Measurements from ENCODE around the gene DCLK1.

Gene DCLK1

DNA sequence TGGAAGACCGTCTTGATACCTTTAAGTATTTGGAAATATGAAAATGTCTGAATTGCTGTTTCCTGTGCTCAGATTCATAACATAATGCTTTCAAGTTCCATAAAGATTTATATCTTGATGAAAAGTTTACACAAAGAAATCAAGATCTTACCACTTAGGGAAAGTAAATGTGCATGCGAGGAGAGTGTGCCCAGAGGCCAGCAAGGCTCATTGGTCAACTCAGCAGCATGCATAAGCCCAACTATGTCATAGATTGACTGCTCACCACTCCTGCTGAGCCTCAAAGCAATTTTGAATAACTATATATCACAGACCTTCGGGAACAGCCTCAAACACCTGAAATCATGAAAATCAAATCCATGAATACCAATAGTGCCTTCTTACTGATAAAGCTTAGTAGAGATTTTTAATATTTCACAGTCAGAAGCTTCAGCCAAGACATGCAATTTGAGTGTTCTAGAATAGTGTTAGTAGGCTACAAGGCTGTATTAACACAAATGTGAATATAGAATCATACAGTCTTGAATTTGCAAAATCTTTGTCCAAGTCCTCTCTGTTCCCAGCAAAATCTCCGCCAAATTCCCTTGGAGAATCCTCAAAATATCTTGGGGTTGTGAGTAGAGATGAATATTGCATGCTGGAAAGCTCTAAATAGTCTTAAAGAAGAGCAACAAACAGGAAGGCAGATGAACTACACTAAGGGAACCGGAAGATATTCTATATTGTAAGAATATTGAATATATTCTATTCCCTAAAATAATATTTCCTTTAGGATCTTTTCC, 124.1 kb downstream of the DCLK1 start:
- H3K9me3 Mint-ChIP-seq, result no peaks in the 10 kb centered on the region
- H3K27ac Mint-ChIP-seq, result no peak overlapping the region
- no peaks in the 10 kb centered on the region for H3K4me1 Mint-ChIP-seq (ENCODE audit: low read depth)
- no peaks in the 10 kb centered on the region for H3K27me3 Mint-ChIP-seq
- H3K36me3 Mint-ChIP-seq (ENCODE audit: low read depth), result no peaks in the 10 kb centered on the region
- H3K4me3 Mint-ChIP-seq, result no peak overlapping the region

DNA sequence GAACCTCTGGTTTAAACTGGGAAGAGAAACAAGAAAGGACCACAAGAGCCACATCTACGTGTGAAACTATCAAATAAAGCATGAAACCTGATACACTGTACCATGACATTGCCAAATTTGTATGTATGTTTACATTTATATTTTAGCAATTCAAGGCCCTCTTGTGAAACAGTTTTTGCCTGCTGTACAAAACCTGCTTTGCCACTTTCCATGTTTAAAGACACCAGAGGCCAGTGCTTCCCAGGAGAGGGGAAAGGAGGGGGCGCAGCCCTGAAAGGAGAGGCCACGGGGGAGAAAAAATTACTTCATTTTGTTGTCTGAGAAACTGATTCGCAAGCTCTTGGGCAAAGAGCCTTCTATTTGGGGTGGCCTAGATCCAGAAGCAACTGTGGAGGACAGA, 124.8 kb downstream of the DCLK1 start:
- H3K36me3 Mint-ChIP-seq (ENCODE audit: low read depth), result no peaks in the 10 kb centered on the region
- H3K4me3 Mint-ChIP-seq, result no peak overlapping the region
- no peaks in the 10 kb centered on the region for H3K4me1 Mint-ChIP-seq (ENCODE audit: low read depth)
- no peaks in the 10 kb centered on the region for H3K27me3 Mint-ChIP-seq
- H3K27ac Mint-ChIP-seq, result no peak overlapping the region
- no peaks in the 10 kb centered on the region for H3K9me3 Mint-ChIP-seq

GRCh38 chr13:36001561-36001960, 129.6 kb downstream of the DCLK1 start:
- Mint-ChIP-seq H3K27ac (no peak overlapping the region), H3K4me3 (no peak overlapping the region), H3K4me1 (ENCODE audit: low read depth) (no peaks in the 10 kb centered on the region), H3K36me3 (ENCODE audit: low read depth) (no peaks in the 10 kb centered on the region), H3K9me3 (no peaks in the 10 kb centered on the region), H3K27me3 (peaks cover 3% of the 10 kb centered on the region)

DNA sequence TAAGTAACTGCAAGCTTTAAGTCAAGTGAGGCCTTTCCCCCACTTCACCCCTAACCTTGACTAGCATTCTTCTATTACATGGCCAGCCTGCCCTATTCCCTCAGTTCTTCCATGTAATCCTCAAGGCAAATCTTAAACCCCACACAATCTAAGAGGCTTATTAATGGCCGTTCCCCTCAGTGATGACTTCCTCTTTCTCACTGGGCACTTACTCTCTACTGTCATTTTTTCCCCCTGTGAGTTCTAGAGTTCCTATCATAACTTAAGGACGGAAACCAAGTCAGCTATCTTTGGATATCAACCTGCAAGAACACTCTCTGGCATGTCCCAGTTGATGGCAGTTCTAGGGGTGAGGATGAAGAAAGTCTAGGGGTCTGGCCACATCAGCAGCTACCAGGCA, 131.2 kb downstream of the DCLK1 start:
- no peaks in the 10 kb centered on the region for H3K9me3 Mint-ChIP-seq

DNA sequence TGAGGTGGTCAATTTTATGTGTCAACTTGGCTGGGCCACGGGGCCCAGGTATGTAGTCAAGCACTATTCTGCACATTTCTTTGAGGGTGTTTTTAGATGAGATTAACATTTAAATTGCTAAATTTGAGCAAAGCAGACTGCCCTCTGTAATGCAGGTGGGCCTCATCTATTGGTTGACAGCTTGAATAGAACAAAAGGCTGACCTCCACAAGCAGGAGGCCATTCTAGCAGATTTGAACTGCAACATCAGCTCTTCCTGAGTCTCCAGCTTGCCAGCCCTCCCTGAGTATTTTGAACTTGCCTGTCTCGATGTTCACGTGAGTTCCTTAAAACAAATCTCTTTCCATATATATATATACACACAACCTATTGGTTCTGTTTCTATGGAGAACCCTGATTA, 134.8 kb downstream of the DCLK1 start:
- no peak overlapping the region for H3K27ac Mint-ChIP-seq
- peaks cover 5% of the 10 kb centered on the region for H3K9me3 Mint-ChIP-seq
- no peaks in the 10 kb centered on the region for H3K36me3 Mint-ChIP-seq (ENCODE audit: low read depth)
- no peaks in the 10 kb centered on the region for H3K4me1 Mint-ChIP-seq (ENCODE audit: low read depth)
- no peak overlapping the region for H3K4me3 Mint-ChIP-seq
- H3K27me3 Mint-ChIP-seq, result peaks cover 3% of the 10 kb centered on the region

More for the DNA sequence above, 131.2 kb downstream of the DCLK1 start:
- Mint-ChIP-seq H3K4me1 (ENCODE audit: low read depth) (no peaks in the 10 kb centered on the region), H3K36me3 (ENCODE audit: low read depth) (no peaks in the 10 kb centered on the region), H3K27ac (no peak overlapping the region), H3K27me3 (peaks cover 3% of the 10 kb centered on the region), H3K4me3 (no peak overlapping the region)

DNA sequence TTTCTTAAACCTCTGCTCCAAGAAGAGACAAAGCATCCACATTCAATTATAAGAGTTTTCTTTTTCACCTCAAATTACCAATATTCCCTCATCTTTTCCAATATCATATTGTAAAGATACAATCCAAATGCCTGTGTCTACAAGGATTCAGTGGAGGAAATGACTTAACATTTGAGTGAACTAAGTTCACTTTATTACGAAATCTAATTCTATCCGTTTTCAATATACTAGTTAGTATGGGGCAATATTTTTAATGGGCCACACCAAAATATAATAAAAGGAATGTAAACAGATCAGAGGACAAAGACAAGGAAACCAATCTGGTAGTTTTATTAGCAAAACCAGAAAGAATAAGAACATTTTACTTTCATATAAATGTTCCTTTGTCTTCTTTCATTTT, 136.0 kb downstream of the DCLK1 start:
- Mint-ChIP-seq H3K36me3 (ENCODE audit: low read depth) (no peaks in the 10 kb centered on the region), H3K27ac (no peak overlapping the region), H3K4me1 (ENCODE audit: low read depth) (no peaks in the 10 kb centered on the region), H3K4me3 (no peak overlapping the region), H3K9me3 (peaks cover 5% of the 10 kb centered on the region), H3K27me3 (peaks cover 3% of the 10 kb centered on the region)

DNA sequence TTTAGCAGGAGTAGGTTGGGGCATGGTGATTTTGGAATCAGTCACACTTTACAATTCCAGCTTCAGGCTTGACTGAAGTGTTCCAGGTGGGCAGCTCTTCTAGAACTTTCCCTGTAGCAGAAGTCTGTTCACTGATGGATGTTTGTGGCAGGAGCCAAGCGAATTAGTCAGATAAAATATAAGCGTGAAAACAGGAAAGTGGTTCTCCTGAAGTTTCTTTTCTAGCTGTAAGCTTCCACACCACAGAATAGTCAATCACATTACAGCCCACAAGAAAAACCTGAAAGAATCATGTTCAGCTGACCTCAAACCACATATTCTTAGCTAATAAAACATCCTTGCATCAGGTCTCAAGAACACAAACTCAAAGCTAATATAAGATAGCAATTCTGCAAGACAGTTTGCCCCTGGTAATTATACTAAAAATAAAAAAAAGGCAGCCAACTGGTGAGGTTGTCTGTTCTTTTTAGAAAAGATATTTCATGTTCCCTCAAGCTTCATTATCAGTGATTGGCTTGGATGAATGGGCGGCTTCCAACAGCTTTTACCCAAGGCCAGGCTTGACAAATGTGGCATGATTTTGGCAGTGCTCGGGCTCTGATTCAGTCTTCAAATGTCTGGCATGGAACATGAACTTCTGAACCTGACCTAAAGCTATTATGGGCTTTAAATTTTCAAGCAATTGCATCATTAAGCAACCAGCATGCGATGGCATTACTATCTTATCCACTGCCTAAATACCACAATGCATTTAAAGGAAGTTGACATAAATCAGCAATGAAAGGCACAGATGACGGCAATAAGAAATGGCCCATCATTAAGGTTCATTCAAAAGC, 136.8 kb downstream of the DCLK1 start:
- Mint-ChIP-seq H3K4me3 (no peak overlapping the region), H3K36me3 (ENCODE audit: low read depth) (no peaks in the 10 kb centered on the region), H3K4me1 (ENCODE audit: low read depth) (no peaks in the 10 kb centered on the region), H3K27ac (no peak overlapping the region), H3K27me3 (no peaks in the 10 kb centered on the region), H3K9me3 (peaks cover 5% of the 10 kb centered on the region)

DNA sequence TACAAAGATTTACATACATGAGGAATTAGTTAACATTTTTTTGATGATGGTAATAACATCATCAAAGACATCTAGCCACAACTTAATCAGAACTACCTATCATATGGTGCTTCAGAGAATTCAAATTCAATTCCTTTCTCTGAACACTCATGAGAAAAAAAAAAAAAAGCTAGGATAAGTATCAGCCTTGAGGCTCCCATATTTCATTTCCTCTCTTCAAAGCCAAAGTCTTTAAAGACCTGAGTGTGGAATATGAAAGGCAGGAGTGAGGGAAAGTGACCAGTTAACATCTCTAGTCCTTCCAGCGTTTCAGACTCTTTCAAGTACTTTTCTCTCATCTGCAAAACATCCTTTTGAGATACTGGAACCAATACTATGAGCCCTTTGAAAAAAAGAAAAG, 137.5 kb downstream of the DCLK1 start:
- Mint-ChIP-seq H3K36me3 (ENCODE audit: low read depth) (no peaks in the 10 kb centered on the region), H3K4me1 (ENCODE audit: low read depth) (no peaks in the 10 kb centered on the region), H3K27me3 (no peaks in the 10 kb centered on the region), H3K27ac (no peak overlapping the region), H3K4me3 (no peak overlapping the region), H3K9me3 (peaks cover 5% of the 10 kb centered on the region)

GRCh38 chr13:35992964-35993363, 138.2 kb downstream of the DCLK1 start:
- no peaks in the 10 kb centered on the region for H3K36me3 Mint-ChIP-seq (ENCODE audit: low read depth)
- H3K4me1 Mint-ChIP-seq (ENCODE audit: low read depth), result no peaks in the 10 kb centered on the region
- peaks cover 5% of the 10 kb centered on the region for H3K9me3 Mint-ChIP-seq
- H3K27ac Mint-ChIP-seq, result no peak overlapping the region
- no peak overlapping the region for H3K4me3 Mint-ChIP-seq
- H3K27me3 Mint-ChIP-seq, result no peaks in the 10 kb centered on the region

DNA sequence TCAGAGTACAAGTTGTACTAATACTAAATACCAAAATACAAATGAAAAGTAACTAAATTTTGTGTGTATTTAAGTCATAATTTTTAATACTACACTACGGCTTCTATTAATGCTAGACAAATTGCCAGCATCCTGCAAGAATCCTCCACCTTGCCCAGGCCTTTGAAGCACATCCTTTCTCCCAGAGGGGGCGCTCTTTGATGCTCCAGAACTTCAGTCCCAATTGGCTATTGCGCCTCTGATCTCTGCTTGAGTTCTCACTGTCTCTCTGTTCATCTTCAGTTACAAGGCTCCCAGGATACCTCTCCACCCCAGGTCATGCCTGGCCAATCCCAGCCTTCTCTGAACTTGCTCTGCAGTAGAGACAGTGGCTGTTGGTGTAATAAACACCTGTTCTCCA, 141.0 kb downstream of the DCLK1 start:
- no peaks in the 10 kb centered on the region for H3K4me1 Mint-ChIP-seq (ENCODE audit: low read depth)
- H3K9me3 Mint-ChIP-seq, result peaks cover 5% of the 10 kb centered on the region
- no peaks in the 10 kb centered on the region for H3K27me3 Mint-ChIP-seq
- H3K4me3 Mint-ChIP-seq, result no peak overlapping the region
- H3K27ac Mint-ChIP-seq, result no peak overlapping the region
- no peaks in the 10 kb centered on the region for H3K36me3 Mint-ChIP-seq (ENCODE audit: low read depth)

GRCh38 chr13:35988648-35989081, 142.5 kb downstream of the DCLK1 start:
- Mint-ChIP-seq H3K4me1 (ENCODE audit: low read depth) (no peaks in the 10 kb centered on the region), H3K27me3 (no peaks in the 10 kb centered on the region), H3K4me3 (no peak overlapping the region), H3K27ac (no peak overlapping the region), H3K9me3 (peaks cover 5% of the 10 kb centered on the region), H3K36me3 (ENCODE audit: low read depth) (no peaks in the 10 kb centered on the region)

GRCh38 chr13:35987572-35988513, 143.3 kb downstream of the DCLK1 start:
- Mint-ChIP-seq H3K4me1 (ENCODE audit: low read depth) (no peaks in the 10 kb centered on the region), H3K9me3 (peaks cover 1% of the 10 kb centered on the region), H3K27me3 (no peaks in the 10 kb centered on the region), H3K36me3 (ENCODE audit: low read depth) (no peaks in the 10 kb centered on the region), H3K27ac (no peak overlapping the region), H3K4me3 (no peak overlapping the region)

GRCh38 chr13:35984776-35985453, 146.3 kb downstream of the DCLK1 start:
- Mint-ChIP-seq H3K9me3 (no peaks in the 10 kb centered on the region), H3K4me3 (no peak overlapping the region), H3K36me3 (ENCODE audit: low read depth) (no peaks in the 10 kb centered on the region), H3K27me3 (no peaks in the 10 kb centered on the region), H3K27ac (no peak overlapping the region), H3K4me1 (ENCODE audit: low read depth) (no peaks in the 10 kb centered on the region)

GRCh38 chr13:35984287-35984686, 146.9 kb downstream of the DCLK1 start:
- H3K9me3 Mint-ChIP-seq, result no peaks in the 10 kb centered on the region
- no peaks in the 10 kb centered on the region for H3K36me3 Mint-ChIP-seq (ENCODE audit: low read depth)
- H3K4me1 Mint-ChIP-seq (ENCODE audit: low read depth), result no peaks in the 10 kb centered on the region
- no peaks in the 10 kb centered on the region for H3K27me3 Mint-ChIP-seq
- H3K27ac Mint-ChIP-seq, result no peak overlapping the region
- H3K4me3 Mint-ChIP-seq, result no peak overlapping the region

Data from stimulated activated naive CD8-positive, alpha-beta T cell treated with anti-CD3 and anti-CD28 coated beads, Interleukin-15, Interleukin-2, amounts not matched to agents 100 ng/mL and 50 ng/mL, for 24 hours (primary cell).